K562 (cell line): ENCODE results near the gene MAP3K14. TPM values are rescaled to one million over a fixed set of nuclear protein-coding genes. Genes with fewer than 3 reads are reported as not detected.

Experiments used
- ATAC-seq: fragments of 200-7000 bp; cut with Tn5 transposase; 3 replicates; pipeline ENCODE4 v1.9.1; 2020; ENCODE audit warnings: moderate library complexity
- BruUV-seq: library from RNA; stranded (reverse); fragments of 400-500 nt; replicated peaks from 2 replicates; lab custom pipeline; 2021; lab: Mats Ljungman, UMichigan
- CTCF ChIA-PET: fragments of 300-600 bp; formaldehyde crosslinking; extraction: SDS; loops from one replicate; lab custom pipeline; 2021; ENCODE audit warnings: low intra/inter-chr PET ratio; lab: Yijun Ruan, JAX
- POLR2A ChIA-PET: fragments of 300-600, 350-650 bp; sonication (Branson Sonifier 250); formaldehyde crosslinking; extraction: SDS; loops from one replicate; lab custom pipeline; 2021; ENCODE audit warnings: antibody characterized with exemption, inconsistent platforms; lab: Yijun Ruan, JAX
- DNase-seq, 4 experiments: peaks; one replicate each; pipeline versions ENCODE4 v3.0.0 to v3.0.0-alpha.2; 2011 to 2018; ENCODE audit warnings: low spot score in 3 of 4, mixed read lengths in 3 of 4; ENCODE audit errors: extremely low read depth in 1 of 4
- FAIRE-seq: peaks from 2 replicates; lab custom pipeline; 2011; peaks lifted over from hg19 to GRCh38; lab: Jason Lieb, UNC
- H2AFZ ChIP-seq: 2 replicates; pipeline ENCODE4 v1.6.0; 2011; ENCODE audit warnings: low read depth, low read length, control low read depth, inconsistent platforms
- H3K27ac ChIP-seq: fragments of 200-600 bp; 3 replicates; pipeline ENCODE4 v1.8.0; 2011; ENCODE audit warnings: low read depth, mild to moderate bottlenecking, control low read depth, inconsistent platforms, low read length, moderate library complexity, mixed read lengths; ENCODE audit errors: extremely low read depth
- H3K27me3 ChIP-seq, 2 experiments: fragments of 300-600 bp in 1 of 2; 2 replicates in 1 of 2; 3 replicates in 1 of 2; pipeline versions ENCODE4 v1.6.0 to v1.8.0; 2011; ENCODE audit warnings: inconsistent platforms in 2 of 2, low read length in 2 of 2, mild to moderate bottlenecking in 1 of 2, mixed read lengths in 1 of 2, moderate library complexity in 1 of 2; ENCODE audit not compliant: control insufficient read depth in 2 of 2, insufficient read depth in 2 of 2
- H3K36me3 ChIP-seq: fragments of 300-600 bp; 3 replicates; pipeline ENCODE4 v1.8.0; 2011; ENCODE audit warnings: mild to moderate bottlenecking, low read length, inconsistent platforms; ENCODE audit not compliant: control insufficient read depth, insufficient read depth
- H3K4me1 ChIP-seq, 2 experiments: fragments of 200-600 bp in 1 of 2; replicated peaks in 1 of 2; 2 replicates in 1 of 2; 3 replicates in 1 of 2; pipeline versions ENCODE4 v1.5.1 to v1.8.0; 2011; ENCODE audit warnings: inconsistent platforms in 2 of 2, low read length in 2 of 2, mild to moderate bottlenecking in 1 of 2, mixed read lengths in 1 of 2, moderate library complexity in 1 of 2; ENCODE audit not compliant: control insufficient read depth in 2 of 2, insufficient read depth in 2 of 2
- H3K4me2 ChIP-seq: 2 replicates; pipeline ENCODE4 v1.6.1; 2011; ENCODE audit warnings: low read length, control low read depth, inconsistent platforms, mixed read lengths; ENCODE audit not compliant: insufficient read depth
- H3K4me3 ChIP-seq: fragments of 200-600 bp; sonication (generic), shearing (Covaris generic); 2 replicates; pipeline ENCODE4 v1.5.1; 2016; ENCODE audit warnings: control low read depth, inconsistent platforms
- H3K79me2 ChIP-seq: fragments of 200-600 bp; 3 replicates; pipeline ENCODE4 v1.8.0; 2011; ENCODE audit warnings: low read length, inconsistent platforms; ENCODE audit not compliant: control insufficient read depth, insufficient read depth
- H3K9ac ChIP-seq, 2 experiments: 2 replicates each; pipeline versions ENCODE4 v1.6.0 to v1.6.1; 2011; ENCODE audit warnings: low read depth in 2 of 2, low read length in 2 of 2, control low read depth in 1 of 2, inconsistent platforms in 1 of 2, mild to moderate bottlenecking in 1 of 2, mixed read lengths in 1 of 2; ENCODE audit not compliant: insufficient read depth in 1 of 2
- H3K9me1 ChIP-seq: one replicate; pipeline ENCODE4 v1.6.0; 2011; ENCODE audit warnings: inconsistent platforms, mild to moderate bottlenecking, low read length, moderate library complexity; ENCODE audit not compliant: control insufficient read depth, insufficient read depth
- H3K9me3 ChIP-seq: replicated peaks from 2 replicates; pipeline ENCODE4 v1.5.1; 2011; ENCODE audit warnings: low read depth, low read length, inconsistent platforms; ENCODE audit not compliant: control insufficient read depth, insufficient read depth
- H4K20me1 ChIP-seq: replicated peaks from 2 replicates; pipeline ENCODE4 v1.6.1; 2011; ENCODE audit warnings: low read length, inconsistent platforms, mixed read lengths; ENCODE audit not compliant: control insufficient read depth, insufficient read depth
- TEAD1 ChIP-seq, 2 experiments: fragments of 450-650 bp in 1 of 2; sonication (generic) in 1 of 2; formaldehyde crosslinking; IDR thresholded peaks; 2 replicates each; pipeline versions ENCODE4 v1.4.0 to v1.8.0; 2020 to 2022; ENCODE audit warnings: mild to moderate bottlenecking in 2 of 2, missing genetic modification reagents in 1 of 2
- TEAD2 ChIP-seq: fragments of 450-650 bp; IDR thresholded peaks from 2 replicates; pipeline ENCODE4 v1.6.1; 2016; ENCODE audit warnings: missing genetic modification characterization, control low read depth, missing compliant biosample characterization
- ZNF212 ChIP-seq: fragments of 450-650 bp; formaldehyde crosslinking; IDR thresholded peaks from 2 replicates; pipeline ENCODE4 v1.4.0; 2020; ENCODE audit warnings: mild to moderate bottlenecking
- whole genome bisulfite sequencing: fragments of 100-300 bp; shearing (Covaris generic); methylation state at CpG from one replicate; pipeline ENCODE4 v1.1.6; 2016; ENCODE audit warnings: low coverage, mixed read lengths; ENCODE audit not compliant: insufficient coverage; ENCODE audit errors: missing lambda C conversion rate; 5-methylcytosine and 5-hydroxymethylcytosine counted together
- in situ Hi-C: fragments of 300-500 bp; cut with MboI; formaldehyde crosslinking; loops from 4 replicates; pipeline ENCODE4 v1.15.0; 2018; ENCODE audit warnings: inconsistent platforms, mixed read lengths
- intact Hi-C: fragments of 100-400 bp; cut with micrococcal nuclease; formaldehyde crosslinking; loops from 2 replicates; pipeline ENCODE4 v1.14.2; 2022
- polyA plus RNA-seq, 8 experiments: library from polyadenylated mRNA; depleted of rRNA in 4 of 8; stranded (reverse) in 5 of 8; unstranded in 3 of 8; fragments of >200 nt; fragmentation: Nextera tagmentation in 2 of 8; fragmentation: Illumina TruSeq in 1 of 8; extraction: Ambion mirVana in 2 of 8; extraction: Trizol in 1 of 8; gene quantifications; 2 replicates each; pipeline versions ENCODE4 v1.2.1 to v1.2.3, GENCODE V29; 2011 to 2014; ENCODE audit warnings: inconsistent platforms in 1 of 8, missing spikeins in 1 of 8
- total RNA-seq, 7 experiments: library from RNA; depleted of rRNA in 6 of 7; stranded (reverse); fragments of >200 nt in 6 of 7; fragmentation: Illumina TruSeq in 2 of 7; extraction: Trizol in 2 of 7; gene quantifications; 2 replicates each; pipeline versions ENCODE4 v1.2.1 to v1.2.3, GENCODE V29; 2011 to 2021; ENCODE audit warnings: low replicate concordance in 1 of 7
- TF ChIP-seq, protein P1 (sequence below): sonication (generic); formaldehyde crosslinking; IDR thresholded peaks from 2 replicates; pipeline ENCODE4 v1.8.1; 2023; ENCODE audit warnings: mild to moderate bottlenecking, missing genetic modification reagents
- TF ChIP-seq, protein P2 (sequence below), 2 experiments: fragments of 450-650 bp; IDR thresholded peaks; 2 replicates each; pipeline ENCODE4 v1.6.1; 2018; ENCODE audit warnings: mild to moderate bottlenecking in 2 of 2, low read depth in 1 of 2; ENCODE audit not compliant: partially characterized antibody in 2 of 2
- TF ChIP-seq, protein P3 (sequence below): sonication (generic); formaldehyde crosslinking; IDR thresholded peaks from 2 replicates; pipeline ENCODE4 v1.8.0; 2022; ENCODE audit warnings: missing genetic modification reagents, mild to moderate bottlenecking, borderline replicate concordance
- TF ChIP-seq, protein P4 (sequence below): IDR thresholded peaks from 2 replicates; pipeline ENCODE4 v1.6.1; 2011; ENCODE audit warnings: borderline replicate concordance, low read depth, mild to moderate bottlenecking, moderate library complexity, low read length; ENCODE audit not compliant: insufficient read depth, poor library complexity, severe bottlenecking
- TF ChIP-seq, protein P5 (sequence below): fragments of 450-650 bp; conservative IDR thresholded peaks from 2 replicates; pipeline ENCODE4 v1.6.1; 2016; ENCODE audit warnings: missing genetic modification characterization, low read depth, mild to moderate bottlenecking, missing compliant biosample characterization, moderate library complexity

The MAP3K14 gene
- total and polyA plus RNA-seq, 9 of the 15 experiments (the other 6 are each of a cell fraction or from before 2014, with no cell fraction given) = 0.45 to 8.7 (median 3.2) TPM

DNA sequence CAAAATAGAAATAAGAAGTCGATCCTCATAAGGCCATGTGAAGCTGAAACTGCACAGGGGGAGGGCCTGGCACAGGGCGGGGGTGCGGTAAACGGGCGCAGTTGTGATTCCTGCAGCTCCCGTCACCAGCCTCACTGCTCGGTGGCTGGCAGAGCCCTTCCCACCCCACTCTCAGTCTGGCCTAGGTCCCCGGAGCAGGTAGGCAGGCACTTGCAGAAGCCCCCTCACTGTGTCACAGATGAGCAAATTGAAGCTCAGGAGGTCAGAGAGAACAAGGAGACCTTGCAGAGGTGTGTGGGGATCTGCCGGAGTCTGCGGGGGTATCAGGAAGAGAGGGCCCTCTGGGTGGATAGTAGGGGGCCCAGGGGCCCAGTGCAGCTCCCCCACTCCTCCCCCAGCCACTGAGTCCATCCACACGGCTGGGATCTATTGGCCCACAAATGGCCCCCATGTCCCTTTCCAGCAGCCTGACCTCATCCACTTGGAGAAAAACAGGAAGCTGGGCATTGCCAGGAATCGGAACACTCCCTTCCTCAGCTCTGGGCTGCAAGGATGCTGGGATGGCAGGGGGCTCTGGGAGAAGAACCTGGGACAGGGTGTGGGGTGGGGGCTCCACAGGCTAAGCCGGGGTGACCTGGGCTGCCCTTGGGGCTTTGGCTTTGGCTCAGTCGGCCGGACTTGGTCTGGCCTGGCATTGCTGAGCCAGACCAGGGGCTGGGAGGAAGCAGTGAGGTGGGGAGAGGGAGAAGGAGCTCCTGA, 21.4 kb upstream of the MAP3K14 start:
- POLR2A ChIA-PET = interaction anchor here (0.6 to 1.6 kb wide), 6 partner anchors 9 to 189 kb away, joined by 3 to 7 read pairs (median 3); no protein-coding TSS in a partner anchor
- in situ Hi-C loops = no loop called here
- WGBS = 88% methylated on average over 12 of the region's 15 CpGs
- no peaks in the 10 kb centered on the region for H3K27me3 ChIP-seq
- H3K9me3 ChIP-seq = no peaks in the 10 kb centered on the region
- H3K4me2 ChIP-seq = no peak overlapping the region
- CTCF ChIA-PET = interaction anchor here (0.6 kb wide), 1 partner anchor 117 kb away, joined by 4 read pairs; the partner anchor contains the start of gene FMNL1
- no peak overlapping the region for H2AFZ ChIP-seq
- DNase-seq (no peak), ATAC-seq (no peak)
- H4K20me1 ChIP-seq = no peaks in the 10 kb centered on the region
- H3K4me3 ChIP-seq = no peak overlapping the region
- H3K79me2 ChIP-seq = peaks cover 4% of the 10 kb centered on the region; the same call in 2 of the 3 replicates
- TF ChIP-seq, protein P1, sequence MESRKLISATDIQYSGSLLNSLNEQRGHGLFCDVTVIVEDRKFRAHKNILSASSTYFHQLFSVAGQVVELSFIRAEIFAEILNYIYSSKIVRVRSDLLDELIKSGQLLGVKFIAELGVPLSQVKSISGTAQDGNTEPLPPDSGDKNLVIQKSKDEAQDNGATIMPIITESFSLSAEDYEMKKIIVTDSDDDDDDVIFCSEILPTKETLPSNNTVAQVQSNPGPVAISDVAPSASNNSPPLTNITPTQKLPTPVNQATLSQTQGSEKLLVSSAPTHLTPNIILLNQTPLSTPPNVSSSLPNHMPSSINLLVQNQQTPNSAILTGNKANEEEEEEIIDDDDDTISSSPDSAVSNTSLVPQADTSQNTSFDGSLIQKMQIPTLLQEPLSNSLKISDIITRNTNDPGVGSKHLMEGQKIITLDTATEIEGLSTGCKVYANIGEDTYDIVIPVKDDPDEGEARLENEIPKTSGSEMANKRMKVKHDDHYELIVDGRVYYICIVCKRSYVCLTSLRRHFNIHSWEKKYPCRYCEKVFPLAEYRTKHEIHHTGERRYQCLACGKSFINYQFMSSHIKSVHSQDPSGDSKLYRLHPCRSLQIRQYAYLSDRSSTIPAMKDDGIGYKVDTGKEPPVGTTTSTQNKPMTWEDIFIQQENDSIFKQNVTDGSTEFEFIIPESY = no peak
- TF ChIP-seq, protein P2, sequence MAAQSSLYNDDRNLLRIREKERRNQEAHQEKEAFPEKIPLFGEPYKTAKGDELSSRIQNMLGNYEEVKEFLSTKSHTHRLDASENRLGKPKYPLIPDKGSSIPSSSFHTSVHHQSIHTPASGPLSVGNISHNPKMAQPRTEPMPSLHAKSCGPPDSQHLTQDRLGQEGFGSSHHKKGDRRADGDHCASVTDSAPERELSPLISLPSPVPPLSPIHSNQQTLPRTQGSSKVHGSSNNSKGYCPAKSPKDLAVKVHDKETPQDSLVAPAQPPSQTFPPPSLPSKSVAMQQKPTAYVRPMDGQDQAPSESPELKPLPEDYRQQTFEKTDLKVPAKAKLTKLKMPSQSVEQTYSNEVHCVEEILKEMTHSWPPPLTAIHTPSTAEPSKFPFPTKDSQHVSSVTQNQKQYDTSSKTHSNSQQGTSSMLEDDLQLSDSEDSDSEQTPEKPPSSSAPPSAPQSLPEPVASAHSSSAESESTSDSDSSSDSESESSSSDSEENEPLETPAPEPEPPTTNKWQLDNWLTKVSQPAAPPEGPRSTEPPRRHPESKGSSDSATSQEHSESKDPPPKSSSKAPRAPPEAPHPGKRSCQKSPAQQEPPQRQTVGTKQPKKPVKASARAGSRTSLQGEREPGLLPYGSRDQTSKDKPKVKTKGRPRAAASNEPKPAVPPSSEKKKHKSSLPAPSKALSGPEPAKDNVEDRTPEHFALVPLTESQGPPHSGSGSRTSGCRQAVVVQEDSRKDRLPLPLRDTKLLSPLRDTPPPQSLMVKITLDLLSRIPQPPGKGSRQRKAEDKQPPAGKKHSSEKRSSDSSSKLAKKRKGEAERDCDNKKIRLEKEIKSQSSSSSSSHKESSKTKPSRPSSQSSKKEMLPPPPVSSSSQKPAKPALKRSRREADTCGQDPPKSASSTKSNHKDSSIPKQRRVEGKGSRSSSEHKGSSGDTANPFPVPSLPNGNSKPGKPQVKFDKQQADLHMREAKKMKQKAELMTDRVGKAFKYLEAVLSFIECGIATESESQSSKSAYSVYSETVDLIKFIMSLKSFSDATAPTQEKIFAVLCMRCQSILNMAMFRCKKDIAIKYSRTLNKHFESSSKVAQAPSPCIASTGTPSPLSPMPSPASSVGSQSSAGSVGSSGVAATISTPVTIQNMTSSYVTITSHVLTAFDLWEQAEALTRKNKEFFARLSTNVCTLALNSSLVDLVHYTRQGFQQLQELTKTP (IDR thresholded peaks at IDR 0.05; ENCODE audit: low read depth in 1 of 2, partially characterized antibody in 2 of 2) = no peak
- TF ChIP-seq, protein P3, sequence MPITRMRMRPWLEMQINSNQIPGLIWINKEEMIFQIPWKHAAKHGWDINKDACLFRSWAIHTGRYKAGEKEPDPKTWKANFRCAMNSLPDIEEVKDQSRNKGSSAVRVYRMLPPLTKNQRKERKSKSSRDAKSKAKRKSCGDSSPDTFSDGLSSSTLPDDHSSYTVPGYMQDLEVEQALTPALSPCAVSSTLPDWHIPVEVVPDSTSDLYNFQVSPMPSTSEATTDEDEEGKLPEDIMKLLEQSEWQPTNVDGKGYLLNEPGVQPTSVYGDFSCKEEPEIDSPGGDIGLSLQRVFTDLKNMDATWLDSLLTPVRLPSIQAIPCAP (CRISPR knock-in tag) = no peak
- TF ChIP-seq TEAD2 (tag) (no peak), ZNF212 (no peak), TEAD1 (CRISPR knock-in tag; IDR thresholded peaks at IDR 0.05) (no peak)
- TF ChIP-seq, protein P4, sequence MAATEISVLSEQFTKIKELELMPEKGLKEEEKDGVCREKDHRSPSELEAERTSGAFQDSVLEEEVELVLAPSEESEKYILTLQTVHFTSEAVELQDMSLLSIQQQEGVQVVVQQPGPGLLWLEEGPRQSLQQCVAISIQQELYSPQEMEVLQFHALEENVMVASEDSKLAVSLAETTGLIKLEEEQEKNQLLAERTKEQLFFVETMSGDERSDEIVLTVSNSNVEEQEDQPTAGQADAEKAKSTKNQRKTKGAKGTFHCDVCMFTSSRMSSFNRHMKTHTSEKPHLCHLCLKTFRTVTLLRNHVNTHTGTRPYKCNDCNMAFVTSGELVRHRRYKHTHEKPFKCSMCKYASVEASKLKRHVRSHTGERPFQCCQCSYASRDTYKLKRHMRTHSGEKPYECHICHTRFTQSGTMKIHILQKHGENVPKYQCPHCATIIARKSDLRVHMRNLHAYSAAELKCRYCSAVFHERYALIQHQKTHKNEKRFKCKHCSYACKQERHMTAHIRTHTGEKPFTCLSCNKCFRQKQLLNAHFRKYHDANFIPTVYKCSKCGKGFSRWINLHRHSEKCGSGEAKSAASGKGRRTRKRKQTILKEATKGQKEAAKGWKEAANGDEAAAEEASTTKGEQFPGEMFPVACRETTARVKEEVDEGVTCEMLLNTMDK = no peak
- TF ChIP-seq, protein P5, sequence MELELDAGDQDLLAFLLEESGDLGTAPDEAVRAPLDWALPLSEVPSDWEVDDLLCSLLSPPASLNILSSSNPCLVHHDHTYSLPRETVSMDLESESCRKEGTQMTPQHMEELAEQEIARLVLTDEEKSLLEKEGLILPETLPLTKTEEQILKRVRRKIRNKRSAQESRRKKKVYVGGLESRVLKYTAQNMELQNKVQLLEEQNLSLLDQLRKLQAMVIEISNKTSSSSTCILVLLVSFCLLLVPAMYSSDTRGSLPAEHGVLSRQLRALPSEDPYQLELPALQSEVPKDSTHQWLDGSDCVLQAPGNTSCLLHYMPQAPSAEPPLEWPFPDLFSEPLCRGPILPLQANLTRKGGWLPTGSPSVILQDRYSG = no peak
- TF ChIP-seq, all 486 proteins: peak for 0
- H3K9me1 ChIP-seq = no peaks in the 10 kb centered on the region
- intact Hi-C loops = no loop called here
- H3K27ac ChIP-seq = no peak overlapping the region
- H3K9ac ChIP-seq = peak overlapping the region in 1 of 2 experiments; percentile 60; a peak in 2 of 4 replicates
- H3K4me1 ChIP-seq = peaks cover 63 to 74% of the 10 kb centered on the region in 2 experiments
- FAIRE-seq = no peak
- no TSS peak for BruUV-seq
- H3K36me3 ChIP-seq = no peaks in the 10 kb centered on the region
